Measurements from ENCODE around the gene NR2F1-AS1. TPM values are rescaled to one million over a fixed set of nuclear protein-coding genes. Genes with fewer than 3 reads are reported as not detected.
A peak's percentile ranks its signal among the peaks of the same experiment; 100 is the strongest.

Gene NR2F1-AS1
- total and polyA plus RNA-seq, 2 donors (not counting 3 experiments of a cell fraction or from before 2014, with no cell fraction given), result 4.2 to 13.8 TPM

- Histone ChIP-seq H4K20me1 (replicated peaks; ENCODE audit: control insufficient read depth, extremely low read depth, insufficient read depth, low read length) (no peaks in the 10 kb centered on the region), H3K9me3 (replicated peaks; ENCODE audit: control insufficient read depth, insufficient read depth, low read length) (no peaks in the 10 kb centered on the region), H3K4me2 (ENCODE audit: insufficient read depth, low read length) (peak overlapping the region; percentile 10), H2AFZ (ENCODE audit: low read depth, low read length) (no peak overlapping the region), H3K9me1 (replicated peaks; ENCODE audit: control insufficient read depth, extremely low read depth, insufficient read depth, low read length) (no peaks in the 10 kb centered on the region), H3K79me2 (ENCODE audit: control insufficient read depth, insufficient read depth, low read length) (peaks cover 88% of the 10 kb centered on the region), H3K27me3 (ENCODE audit: control insufficient read depth in 2 of 2, insufficient read depth in 2 of 2, low read length in 2 of 2) (no peaks in the 10 kb centered on the region), H3K27ac (ENCODE audit: insufficient read depth, low read depth, low read length) (no peak overlapping the region), H3K9ac (replicated peaks; ENCODE audit: extremely low read depth, insufficient read depth, low read length) (no peak overlapping the region), H3K4me3 (replicated peaks in 1 of 3; ENCODE audit: insufficient read depth in 1 of 3, low read depth in 1 of 3, low read length in 3 of 3) (no peak overlapping the region), H3K4me1 (ENCODE audit: control insufficient read depth, extremely low read depth, insufficient read depth, low read length) (peaks cover 14% of the 10 kb centered on the region), H3K36me3 (ENCODE audit: control insufficient read depth in 2 of 2, extremely low read depth in 1 of 2, insufficient read depth in 2 of 2, low read length in 2 of 2) (peaks cover 4% of the 10 kb centered on the region in 2 experiments)
- dilution Hi-C loops (cut with MboI; ENCODE audit: extremely low pct_ligation_motif_present, low sequenced_read_pairs), result no loop called here
- ChIA-PET POLR2A (no interaction called here), CTCF (interaction anchor here (1.0 to 5.8 kb wide), 7 partner anchors 12 to 672 kb away, joined by 3 to 79 read pairs (median 5); no protein-coding TSS in a partner anchor)
- FAIRE-seq (no peak), DNase-seq (ENCODE audit: low read depth, low spot score) (no peak)
- intact Hi-C loops (cut with micrococcal nuclease), result loop anchor here (10.0 kb wide), 1 partner anchor 437 kb away; no protein-coding TSS in a partner anchor
- TF ChIP-seq POLR2A (IDR thresholded peaks at IDR 0.05; ENCODE audit: low read depth, low read length) (no peak), EZH2 (IDR thresholded peaks at IDR 0.05; ENCODE audit: borderline replicate concordance, low read depth, low read length, severe bottlenecking) (no peak), JUN (IDR thresholded peaks at IDR 0.05; ENCODE audit: borderline replicate concordance, insufficient read depth, insufficient read length, low read depth) (no peak), GATA2 (IDR thresholded peaks at IDR 0.05; ENCODE audit: insufficient read depth, insufficient read length, low read depth, low read length) (no peak), POLR2AphosphoS5 (IDR thresholded peaks at IDR 0.05; ENCODE audit: insufficient read depth, low read depth, low read length) (no peak), MYC (IDR thresholded peaks at IDR 0.05; ENCODE audit: low read depth, low read length) (no peak), FOS (IDR thresholded peaks at IDR 0.05; ENCODE audit: borderline replicate concordance, insufficient read depth, low read length) (no peak)
- TF ChIP-seq, protein P1, sequence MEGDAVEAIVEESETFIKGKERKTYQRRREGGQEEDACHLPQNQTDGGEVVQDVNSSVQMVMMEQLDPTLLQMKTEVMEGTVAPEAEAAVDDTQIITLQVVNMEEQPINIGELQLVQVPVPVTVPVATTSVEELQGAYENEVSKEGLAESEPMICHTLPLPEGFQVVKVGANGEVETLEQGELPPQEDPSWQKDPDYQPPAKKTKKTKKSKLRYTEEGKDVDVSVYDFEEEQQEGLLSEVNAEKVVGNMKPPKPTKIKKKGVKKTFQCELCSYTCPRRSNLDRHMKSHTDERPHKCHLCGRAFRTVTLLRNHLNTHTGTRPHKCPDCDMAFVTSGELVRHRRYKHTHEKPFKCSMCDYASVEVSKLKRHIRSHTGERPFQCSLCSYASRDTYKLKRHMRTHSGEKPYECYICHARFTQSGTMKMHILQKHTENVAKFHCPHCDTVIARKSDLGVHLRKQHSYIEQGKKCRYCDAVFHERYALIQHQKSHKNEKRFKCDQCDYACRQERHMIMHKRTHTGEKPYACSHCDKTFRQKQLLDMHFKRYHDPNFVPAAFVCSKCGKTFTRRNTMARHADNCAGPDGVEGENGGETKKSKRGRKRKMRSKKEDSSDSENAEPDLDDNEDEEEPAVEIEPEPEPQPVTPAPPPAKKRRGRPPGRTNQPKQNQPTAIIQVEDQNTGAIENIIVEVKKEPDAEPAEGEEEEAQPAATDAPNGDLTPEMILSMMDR (IDR thresholded peaks at IDR 0.05; ENCODE audit: extremely low read depth in 1 of 2, insufficient read depth in 1 of 2, low read depth in 1 of 2, low read length in 2 of 2), result no peak
- TF ChIP-seq, protein P2, sequence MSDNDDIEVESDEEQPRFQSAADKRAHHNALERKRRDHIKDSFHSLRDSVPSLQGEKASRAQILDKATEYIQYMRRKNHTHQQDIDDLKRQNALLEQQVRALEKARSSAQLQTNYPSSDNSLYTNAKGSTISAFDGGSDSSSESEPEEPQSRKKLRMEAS (IDR thresholded peaks at IDR 0.05; ENCODE audit: insufficient read depth, insufficient read length), result no peak
- no TSS peak for BruUV-seq (replicated peaks)
These were observed 6.8 kb upstream of the NR2F1-AS1 start for GRCh38 chr5:93587597-93588351.
